Hepatocyte (in vitro differentiated cells): ENCODE data around the gene RFX4.

ENCODE experiments used
- CTCF ChIP-seq: fragments of 200-600 bp; sonication (generic); IDR thresholded peaks from 2 replicates; pipeline ENCODE4 v1.5.1; 2016; ENCODE audit warnings: antibody characterized with exemption, mild to moderate bottlenecking; ENCODE audit not compliant: poor library complexity
- EZH2 ChIP-seq: fragments of 200-600 bp; sonication (generic); IDR thresholded peaks from 2 replicates; pipeline ENCODE4 v1.6.1; 2016; ENCODE audit warnings: antibody characterized with exemption, mild to moderate bottlenecking, borderline replicate concordance
- EZH2phosphoT487 ChIP-seq: fragments of 200-600 bp; sonication (generic); IDR thresholded peaks from one replicate; pipeline ENCODE4 v1.6.1; 2018; ENCODE audit warnings: antibody characterized with exemption, mild to moderate bottlenecking, low read depth, moderate library complexity; ENCODE audit not compliant: unreplicated experiment, severe bottlenecking

GRCh38 chr12:106717673-106718072 is 134.9 kb downstream of the RFX4 start:
- TF ChIP-seq CTCF (no peak), EZH2 (no peak), EZH2phosphoT487 (no peak)
